ENCODE measurements around the gene SLC43A1.

SLC43A1 gene

GRCh38 chr11:57513452-57513795, 2.1 kb downstream of the SLC43A1 start:
- Histone ChIP-seq H3K27me3 (replicated peaks) (no peaks in the 10 kb centered on the region), H3K4me3 (ENCODE audit: low read depth, low read length) (no peak overlapping the region), H3K36me3 (replicated peaks) (no peaks in the 10 kb centered on the region), H3K27ac (no peak overlapping the region)
- TF ChIP-seq, protein P1, sequence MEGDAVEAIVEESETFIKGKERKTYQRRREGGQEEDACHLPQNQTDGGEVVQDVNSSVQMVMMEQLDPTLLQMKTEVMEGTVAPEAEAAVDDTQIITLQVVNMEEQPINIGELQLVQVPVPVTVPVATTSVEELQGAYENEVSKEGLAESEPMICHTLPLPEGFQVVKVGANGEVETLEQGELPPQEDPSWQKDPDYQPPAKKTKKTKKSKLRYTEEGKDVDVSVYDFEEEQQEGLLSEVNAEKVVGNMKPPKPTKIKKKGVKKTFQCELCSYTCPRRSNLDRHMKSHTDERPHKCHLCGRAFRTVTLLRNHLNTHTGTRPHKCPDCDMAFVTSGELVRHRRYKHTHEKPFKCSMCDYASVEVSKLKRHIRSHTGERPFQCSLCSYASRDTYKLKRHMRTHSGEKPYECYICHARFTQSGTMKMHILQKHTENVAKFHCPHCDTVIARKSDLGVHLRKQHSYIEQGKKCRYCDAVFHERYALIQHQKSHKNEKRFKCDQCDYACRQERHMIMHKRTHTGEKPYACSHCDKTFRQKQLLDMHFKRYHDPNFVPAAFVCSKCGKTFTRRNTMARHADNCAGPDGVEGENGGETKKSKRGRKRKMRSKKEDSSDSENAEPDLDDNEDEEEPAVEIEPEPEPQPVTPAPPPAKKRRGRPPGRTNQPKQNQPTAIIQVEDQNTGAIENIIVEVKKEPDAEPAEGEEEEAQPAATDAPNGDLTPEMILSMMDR (IDR thresholded peaks at IDR 0.05; ENCODE audit: low read depth, low read length, missing control alignments) = no peak
- in situ Hi-C loops (cut with HindIII; ENCODE audit: low pct_ligation_motif_present, low sequenced_read_pairs) = no loop called here
- no peak for DNase-seq

GRCh38 chr11:57512646-57513451, 2.7 kb downstream of the SLC43A1 start:
- TF ChIP-seq, protein P1 (IDR thresholded peaks at IDR 0.05; ENCODE audit: low read depth, low read length, missing control alignments) = no peak
- no peaks in the 10 kb centered on the region for H3K27me3 ChIP-seq (replicated peaks)
- DNase-seq = no peak
- no peak overlapping the region for H3K27ac ChIP-seq
- no peak overlapping the region for H3K4me3 ChIP-seq (ENCODE audit: low read depth, low read length)
- H3K36me3 ChIP-seq (replicated peaks) = no peaks in the 10 kb centered on the region
- in situ Hi-C loops (cut with HindIII; ENCODE audit: low pct_ligation_motif_present, low sequenced_read_pairs) = no loop called here

GRCh38 chr11:57511741-57512430, 3.6 kb downstream of the SLC43A1 start:
- H3K27me3 ChIP-seq (replicated peaks) = no peaks in the 10 kb centered on the region
- H3K36me3 ChIP-seq (replicated peaks) = no peaks in the 10 kb centered on the region
- no peak for DNase-seq
- no peak overlapping the region for H3K4me3 ChIP-seq (ENCODE audit: low read depth, low read length)
- H3K27ac ChIP-seq = no peak overlapping the region
- in situ Hi-C loops (cut with HindIII; ENCODE audit: low pct_ligation_motif_present, low sequenced_read_pairs) = no loop called here
- TF ChIP-seq, protein P1 (IDR thresholded peaks at IDR 0.05; ENCODE audit: low read depth, low read length, missing control alignments) = no peak

GRCh38 chr11:57508341-57509170, 6.9 kb downstream of the SLC43A1 start:
- Histone ChIP-seq H3K36me3 (replicated peaks) (no peaks in the 10 kb centered on the region), H3K4me3 (ENCODE audit: low read depth, low read length) (no peak overlapping the region), H3K27ac (no peak overlapping the region), H3K27me3 (replicated peaks) (no peaks in the 10 kb centered on the region)
- TF ChIP-seq, protein P1 (IDR thresholded peaks at IDR 0.05; ENCODE audit: low read depth, low read length, missing control alignments) = no peak
- in situ Hi-C loops (cut with HindIII; ENCODE audit: low pct_ligation_motif_present, low sequenced_read_pairs) = no loop called here
- DNase-seq = no peak

GRCh38 chr11:57506522-57506921, 9.0 kb downstream of the SLC43A1 start:
- Histone ChIP-seq H3K27ac (no peak overlapping the region), H3K4me3 (ENCODE audit: low read depth, low read length) (no peak overlapping the region), H3K27me3 (replicated peaks) (no peaks in the 10 kb centered on the region), H3K36me3 (replicated peaks) (no peaks in the 10 kb centered on the region)
- no peak for DNase-seq
- in situ Hi-C loops (cut with HindIII; ENCODE audit: low pct_ligation_motif_present, low sequenced_read_pairs) = no loop called here
- TF ChIP-seq, protein P1 (IDR thresholded peaks at IDR 0.05; ENCODE audit: low read depth, low read length, missing control alignments) = no peak
